Fibroblast of skin of scalp (primary cell): ENCODE results near the gene CDK6.

Experiments
- DNase-seq: peaks from one replicate; pipeline ENCODE4 v3.0.0-alpha.2; 2013

The CDK6 gene

DNA sequence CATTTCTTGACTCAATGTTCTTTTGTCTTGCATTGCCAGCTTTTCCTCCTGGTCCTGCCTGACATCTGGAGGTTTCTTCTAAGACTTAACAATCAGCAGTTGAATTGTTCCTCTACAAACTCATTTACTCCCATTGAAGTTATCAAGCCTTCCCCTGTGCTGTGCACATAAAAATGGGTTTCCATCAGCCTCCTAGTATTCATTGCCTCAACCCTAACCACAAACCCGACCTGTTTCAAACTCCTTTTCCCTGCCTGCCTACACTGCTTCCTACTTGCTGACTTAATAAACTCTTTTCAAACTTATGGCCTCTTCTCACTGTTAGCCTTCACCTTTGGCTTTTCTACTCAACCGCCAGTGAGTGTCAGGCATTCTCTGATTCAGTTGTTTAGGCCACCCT, 9.4 kb upstream of the CDK6 start:
- DNase-seq = no peak

DNA sequence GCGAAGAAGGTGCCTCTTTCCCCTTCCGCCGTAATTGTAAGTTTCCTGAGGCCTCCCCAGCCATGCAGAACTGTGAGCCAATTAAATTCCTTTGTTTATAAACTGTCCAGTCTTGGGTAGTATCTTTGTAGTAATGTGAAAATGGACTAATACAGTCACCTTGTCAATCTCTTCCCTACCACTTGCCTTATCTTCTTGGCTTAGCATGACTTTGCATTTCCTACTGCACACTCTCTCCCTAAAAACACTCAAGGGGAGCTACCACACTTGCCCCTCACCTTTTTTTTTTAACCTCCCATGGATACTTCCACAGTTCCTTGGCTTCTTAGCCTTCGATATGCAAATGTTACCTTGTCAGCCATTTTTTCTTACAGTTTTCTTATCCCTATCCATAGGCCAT, 7.4 kb upstream of the CDK6 start:
- DNase-seq = no peak

DNA sequence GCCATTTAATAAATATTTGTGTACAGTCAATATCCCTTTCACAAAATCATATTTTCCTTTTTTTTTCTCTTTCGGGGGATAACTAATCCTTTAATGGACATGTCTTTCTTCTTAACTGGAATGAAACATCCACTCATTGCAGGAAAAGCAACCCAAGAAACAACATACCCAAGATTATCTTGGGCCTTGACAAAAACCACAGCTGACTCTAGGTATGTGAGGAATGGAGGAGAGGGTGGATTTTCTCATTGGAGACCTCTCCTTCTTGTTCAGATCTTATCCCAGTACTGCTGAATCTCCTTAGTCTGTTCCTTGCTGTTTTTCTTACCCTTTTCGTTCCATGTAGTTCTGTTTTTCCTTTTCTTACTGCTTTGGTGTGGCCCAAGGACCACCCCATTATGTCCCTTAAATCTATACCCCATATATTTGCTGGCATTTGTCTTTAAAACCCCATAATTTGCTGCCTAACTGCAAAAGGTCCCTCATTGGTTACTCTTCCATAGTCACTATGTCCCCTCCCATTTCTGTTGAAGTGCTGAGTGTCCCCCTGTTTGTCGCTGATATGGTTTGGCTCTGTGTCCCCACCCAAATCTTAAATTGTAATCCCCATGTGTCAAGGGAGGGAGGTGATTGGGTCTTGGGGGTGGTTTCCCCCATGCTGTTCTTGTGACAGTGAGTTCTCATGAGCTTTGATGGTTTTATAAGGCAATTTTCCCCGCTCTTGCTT, 6.8 kb upstream of the CDK6 start:
- peak; percentile 94 for DNase-seq

DNA sequence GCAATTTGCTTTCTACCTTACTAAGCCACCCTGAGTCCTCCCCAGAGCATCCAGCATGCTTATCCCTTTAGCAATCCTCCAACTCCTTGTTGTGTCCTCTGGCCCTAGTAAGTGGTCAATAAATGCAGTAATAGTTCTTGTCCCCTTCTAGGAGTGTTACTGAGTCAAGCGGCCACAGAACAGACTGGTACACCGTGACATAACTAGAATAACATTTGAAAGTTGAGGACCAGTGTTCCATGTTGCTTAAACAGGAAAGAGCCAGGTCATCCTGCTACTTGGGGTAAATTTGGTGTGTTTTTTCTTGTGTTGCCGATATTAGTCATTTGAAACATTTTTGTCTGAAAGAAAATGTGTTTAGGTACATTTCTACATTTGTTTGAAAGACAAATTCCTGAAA, 4.8 kb upstream of the CDK6 start:
- no peak for DNase-seq

DNA sequence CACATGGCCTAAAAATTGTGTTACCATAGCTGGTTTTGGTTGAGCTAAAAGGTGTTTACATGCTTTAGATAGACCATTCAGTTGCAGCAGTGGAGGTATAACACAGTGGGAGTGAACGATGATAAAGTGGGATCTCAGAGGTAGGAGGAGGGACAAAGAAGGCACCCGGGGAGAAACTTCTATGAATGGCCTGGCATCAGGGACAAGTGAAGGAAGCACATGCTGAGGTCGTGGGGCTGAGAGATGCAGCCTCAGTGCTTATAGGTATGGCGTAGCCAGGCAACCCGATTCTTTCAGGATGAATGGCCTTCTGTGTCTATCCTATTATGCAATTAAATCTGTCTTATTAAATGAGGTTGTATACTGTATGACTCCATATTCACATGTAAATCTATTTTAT, 3.9 kb upstream of the CDK6 start:
- DNase-seq = no peak

- DNase-seq = no peak
Measured at GRCh38 chr7:92839901-92840300, 3.5 kb upstream of the CDK6 start.

DNA sequence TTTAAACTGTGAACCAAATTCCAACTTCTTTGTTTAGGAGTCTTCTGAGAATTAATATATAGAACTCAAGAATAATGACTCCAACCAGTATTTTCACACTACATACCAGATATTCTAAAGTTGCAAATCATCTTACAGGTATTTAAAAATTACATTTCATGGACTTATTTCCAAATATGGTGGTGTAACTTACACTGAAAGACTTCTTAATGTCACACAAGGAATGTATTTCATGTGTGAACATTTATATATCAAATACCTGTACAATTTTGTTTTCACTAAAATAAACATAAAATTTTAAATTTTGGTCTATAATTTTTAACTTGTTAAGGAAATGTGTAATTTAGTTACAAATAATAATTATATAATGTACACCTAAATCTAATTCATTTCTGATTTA, 2.6 kb upstream of the CDK6 start:
- DNase-seq = no peak

DNA sequence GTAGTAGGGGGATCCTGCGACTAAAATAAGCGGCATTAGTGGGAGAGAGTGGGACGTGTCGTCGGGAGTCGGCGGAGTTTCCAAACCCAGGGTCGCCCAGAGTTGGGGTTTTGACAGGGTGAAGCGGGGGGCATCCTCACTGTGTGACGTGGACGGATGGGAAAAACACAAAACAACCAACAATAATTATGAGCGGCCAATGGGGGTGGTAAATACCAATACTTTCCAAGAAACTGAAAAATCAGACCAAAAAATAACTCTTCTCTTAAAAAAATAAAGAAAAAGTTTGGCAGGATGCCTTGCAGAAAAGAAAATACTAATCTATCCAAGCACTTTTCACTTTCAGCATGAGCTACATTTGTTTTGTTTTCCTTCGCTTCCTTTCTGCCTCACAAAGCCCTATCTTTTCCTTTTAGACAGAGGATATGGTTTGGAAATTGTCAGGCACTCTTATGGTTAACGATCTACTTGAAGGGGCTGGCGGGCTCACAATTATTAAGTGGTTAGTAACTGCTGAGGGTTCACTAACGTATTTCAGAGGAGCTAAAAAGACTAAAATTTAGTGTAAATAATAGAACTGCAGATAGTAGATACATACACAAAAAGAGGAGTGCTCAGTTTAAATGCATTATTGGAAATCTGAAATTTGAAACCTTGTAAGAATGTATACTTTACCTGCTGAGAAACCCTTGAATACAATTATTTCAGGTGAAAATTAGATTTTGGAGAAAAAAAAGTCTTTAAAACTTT, 802 bp upstream of the CDK6 start:
- peak; percentile 42 for DNase-seq

DNA sequence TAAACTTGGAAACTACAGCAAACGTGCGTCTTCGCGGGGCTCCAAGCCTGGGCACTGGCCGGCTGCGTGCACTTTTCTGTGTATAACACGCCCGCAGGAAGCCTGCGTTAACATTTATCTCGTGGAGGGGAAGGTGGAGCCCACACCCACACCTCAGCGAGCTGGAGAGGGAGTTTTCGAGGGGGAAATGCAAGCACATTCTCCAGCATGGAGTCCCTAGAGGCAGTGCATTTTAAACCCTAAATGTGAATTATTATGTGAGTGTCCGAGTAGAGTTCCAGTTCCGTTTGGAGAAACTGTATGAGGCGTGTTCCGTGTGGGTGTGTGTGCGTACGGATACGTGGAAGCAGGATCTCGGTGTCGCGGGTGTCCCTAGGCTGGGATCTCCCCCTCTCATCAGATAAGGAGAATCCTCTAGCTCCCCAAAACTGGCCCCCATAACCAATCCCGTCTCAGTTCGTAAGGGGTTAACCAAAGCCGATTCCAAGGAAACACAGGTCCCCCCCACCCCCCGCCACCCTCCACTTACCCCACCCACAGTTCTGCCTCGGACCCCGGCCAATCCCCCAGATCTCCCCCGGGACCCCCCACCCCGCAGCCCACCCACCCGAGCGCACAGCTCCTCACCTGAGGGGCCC, 403 bp downstream of the CDK6 start:
- peak; percentile 33 for DNase-seq

DNA sequence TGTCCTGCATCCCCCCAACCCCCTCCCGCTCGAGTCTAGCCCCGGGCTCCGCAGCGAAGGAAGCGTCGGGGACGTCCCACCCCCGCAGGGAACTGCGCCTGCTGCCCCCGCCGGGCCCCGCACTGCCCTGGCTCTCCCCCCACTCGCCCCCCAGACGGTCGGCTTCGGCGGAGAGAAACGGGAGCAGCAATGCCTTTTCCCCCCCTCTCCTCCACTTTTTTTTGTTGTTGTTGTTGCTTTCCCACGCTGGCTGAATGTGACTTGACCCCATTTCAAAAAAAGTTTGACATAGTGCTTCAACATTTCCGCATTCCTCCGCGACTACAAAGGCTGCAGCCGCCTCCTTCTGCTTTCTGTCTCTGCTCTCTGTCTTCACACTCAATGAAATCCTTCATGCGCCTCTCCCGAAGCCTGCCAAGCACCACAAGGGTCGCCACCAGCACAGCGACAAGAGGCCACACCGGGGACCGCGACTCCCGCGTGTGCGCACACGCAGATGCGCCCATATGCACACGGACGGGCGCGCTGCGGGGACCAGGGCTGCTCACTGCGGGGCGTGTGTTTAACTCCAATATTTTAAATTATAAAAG, 1.0 kb downstream of the CDK6 start:
- peak; percentile 83 for DNase-seq

DNA sequence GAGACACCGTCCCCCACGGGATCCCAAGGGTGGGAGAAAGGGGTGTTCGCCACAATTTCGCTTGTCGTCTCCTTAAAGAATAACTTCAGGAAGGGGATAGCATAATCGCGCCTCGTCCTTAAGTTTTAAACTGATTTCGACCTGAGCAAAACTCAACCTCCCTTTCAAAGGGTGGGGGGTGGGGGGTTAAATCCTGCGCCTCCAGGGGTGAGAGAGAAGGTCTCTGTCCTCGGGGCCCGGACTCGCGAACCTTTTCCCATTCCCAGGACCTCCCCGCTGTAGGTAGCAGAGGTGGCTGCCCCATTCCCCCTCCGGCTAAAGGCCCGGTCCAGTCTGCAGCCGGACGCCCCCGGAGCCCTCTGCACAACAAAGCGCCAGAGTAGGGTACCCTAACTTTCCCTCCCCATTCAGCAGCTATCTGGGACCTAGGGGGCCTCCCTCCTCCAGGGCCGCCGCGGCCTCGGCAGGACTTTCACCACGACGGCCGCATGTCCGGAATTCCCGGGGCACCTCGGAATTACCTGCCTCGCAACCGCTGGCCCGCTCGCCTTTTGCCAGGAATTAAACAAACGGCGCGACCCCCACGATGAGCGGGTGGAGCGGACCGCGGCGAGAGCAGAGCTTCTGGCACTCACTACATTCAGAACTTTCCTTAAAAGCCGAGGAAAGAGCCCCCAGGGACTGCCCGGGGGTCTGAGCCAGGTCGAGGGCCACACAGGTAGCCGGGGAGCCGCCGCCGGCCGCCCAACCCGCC, 1.7 kb downstream of the CDK6 start:
- peak; percentile 18 for DNase-seq

GRCh38 chr7:92833766-92834506, 2.4 kb downstream of the CDK6 start:
- peak; percentile 83 for DNase-seq

DNA sequence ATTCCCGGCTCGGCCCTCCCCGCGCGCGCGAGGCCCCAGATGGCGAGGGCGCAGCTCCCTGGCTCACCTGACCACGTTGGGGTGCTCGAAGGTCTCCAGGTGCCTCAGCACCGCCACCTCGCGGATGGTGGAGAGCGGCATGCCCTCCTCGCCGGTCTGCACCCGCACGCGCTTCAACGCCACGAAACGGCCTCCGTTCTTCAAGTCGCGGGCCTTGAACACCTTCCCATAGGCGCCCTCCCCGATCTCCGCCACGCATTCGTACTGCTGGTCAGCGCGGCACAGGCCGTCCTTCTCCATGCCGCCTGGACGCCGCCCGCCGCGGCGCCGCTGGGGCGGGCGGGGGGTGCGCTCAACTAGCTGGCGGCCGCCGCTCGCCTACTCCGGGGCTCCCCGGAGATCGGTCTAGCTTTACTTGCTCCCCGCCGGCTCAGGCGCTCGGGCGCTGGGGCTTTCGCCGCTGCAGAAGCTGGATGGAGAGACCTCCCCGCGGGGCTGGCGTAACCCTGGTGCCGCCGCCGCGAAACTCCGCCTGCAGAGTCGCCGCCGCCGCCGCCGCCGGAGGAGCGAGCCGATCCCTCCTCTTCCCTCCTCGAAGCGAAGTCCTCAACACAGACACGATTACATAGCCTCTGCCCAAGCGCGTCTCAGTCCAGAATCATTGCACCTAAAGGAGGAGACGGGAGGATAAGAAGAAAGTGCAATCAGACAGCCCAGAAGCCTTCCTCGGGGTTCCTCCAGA, 3.2 kb downstream of the CDK6 start:
- DNase-seq = peak; percentile 80

- DNase-seq = no peak
Measured at GRCh38 chr7:92832534-92833023, 3.8 kb downstream of the CDK6 start.

GRCh38 chr7:92831716-92832533, 4.4 kb downstream of the CDK6 start:
- DNase-seq = peak; percentile 94

- no peak for DNase-seq
Measured at GRCh38 chr7:92830532-92831110, 5.8 kb downstream of the CDK6 start.

GRCh38 chr7:92830027-92830426, 6.3 kb downstream of the CDK6 start:
- no peak for DNase-seq

GRCh38 chr7:92827464-92828120, 8.8 kb downstream of the CDK6 start:
- DNase-seq = no peak
